GM10248 (cell line): Measurements from ENCODE around the gene SLC8A3.

Experiments
- CTCF ChIA-PET: fragments of 300-600 bp; sonication (Branson Sonifier 250); formaldehyde crosslinking; extraction: SDS; loops from one replicate; lab custom pipeline; 2021; ENCODE audit warnings: antibody characterized with exemption; lab: Yijun Ruan, JAX
- POLR2A ChIA-PET: fragments of 350-650 bp; sonication (Branson Sonifier 250); formaldehyde crosslinking; extraction: SDS; loops from one replicate; lab custom pipeline; 2020; ENCODE audit warnings: antibody characterized with exemption; lab: Yijun Ruan, JAX
- DNase-seq: peaks from one replicate; pipeline ENCODE4 v3.0.0; 2012; ENCODE audit errors: extremely low spot score
- CTCF ChIP-seq: IDR thresholded peaks from 2 replicates; pipeline ENCODE4 v1.5.1; 2012; ENCODE audit warnings: mild to moderate bottlenecking, low read depth; ENCODE audit errors: extremely low read depth, missing control alignments, control extremely low read depth

The SLC8A3 gene

GRCh38 chr14:70116278-70116677 lies 72.5 kb downstream of the SLC8A3 start:
- no peak for DNase-seq
- ChIA-PET CTCF (no interaction called here), POLR2A (no interaction called here)
- TF ChIP-seq CTCF, result no peak

DNA sequence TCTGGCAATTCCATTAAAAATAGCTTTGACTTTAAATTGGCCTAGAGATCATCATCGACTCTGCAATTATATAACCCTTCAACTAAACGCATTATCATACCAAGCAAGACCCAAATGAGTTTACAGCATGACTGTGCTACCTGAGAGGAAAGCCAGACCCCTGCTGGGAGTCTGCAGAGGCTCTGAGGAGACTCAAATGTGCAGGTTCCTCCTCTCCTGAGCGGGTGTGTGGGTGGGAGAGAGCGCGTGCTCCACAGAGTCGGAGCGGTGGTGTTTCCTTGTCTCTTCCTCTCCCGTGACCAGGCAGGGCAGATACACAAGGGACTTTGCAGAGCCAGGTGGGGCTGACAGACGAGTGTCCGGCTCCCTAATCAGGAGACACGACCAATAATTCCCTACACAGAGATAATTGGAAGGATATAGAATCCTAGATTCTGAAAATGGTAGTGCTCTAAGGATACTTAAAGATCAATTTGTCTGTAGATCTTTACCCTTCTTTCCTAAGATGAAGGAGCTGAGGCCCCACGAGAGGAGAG lies 74.1 kb downstream of the SLC8A3 start:
- no peak for DNase-seq
- ChIA-PET POLR2A (no interaction called here), CTCF (no interaction called here)
- no peak for TF ChIP-seq CTCF

DNA sequence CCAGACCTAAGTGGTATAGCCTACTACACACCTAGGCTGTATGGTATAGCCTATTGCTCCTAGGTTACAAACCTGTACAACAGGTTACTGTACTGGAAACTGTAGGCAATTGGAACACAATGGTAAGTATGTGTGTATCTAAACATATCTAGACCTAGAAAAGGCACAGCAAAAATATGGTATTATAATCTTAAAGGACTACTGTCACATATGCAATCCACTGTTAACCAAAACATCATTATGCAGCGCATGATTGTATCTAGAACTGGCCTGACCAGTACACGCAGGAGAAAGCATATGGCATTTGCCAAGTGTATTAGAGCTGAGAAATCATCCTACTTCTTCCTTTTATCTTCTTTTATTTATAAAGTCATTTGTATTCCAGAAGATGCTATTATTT lies 75.5 kb downstream of the SLC8A3 start:
- CTCF ChIA-PET, result interaction anchor here (0.8 kb wide), 1 partner anchor 28 kb away, joined by 3 read pairs; no protein-coding TSS in a partner anchor
- no peak for DNase-seq
- no peak for TF ChIP-seq CTCF
- POLR2A ChIA-PET, result no interaction called here

GRCh38 chr14:70108419-70108818 lies 80.3 kb downstream of the SLC8A3 start:
- no peak for DNase-seq
- ChIA-PET POLR2A (no interaction called here), CTCF (interaction anchor here (1.2 kb wide), 1 partner anchor 9 kb away, joined by 3 read pairs; no protein-coding TSS in a partner anchor)
- TF ChIP-seq CTCF, result no peak

DNA sequence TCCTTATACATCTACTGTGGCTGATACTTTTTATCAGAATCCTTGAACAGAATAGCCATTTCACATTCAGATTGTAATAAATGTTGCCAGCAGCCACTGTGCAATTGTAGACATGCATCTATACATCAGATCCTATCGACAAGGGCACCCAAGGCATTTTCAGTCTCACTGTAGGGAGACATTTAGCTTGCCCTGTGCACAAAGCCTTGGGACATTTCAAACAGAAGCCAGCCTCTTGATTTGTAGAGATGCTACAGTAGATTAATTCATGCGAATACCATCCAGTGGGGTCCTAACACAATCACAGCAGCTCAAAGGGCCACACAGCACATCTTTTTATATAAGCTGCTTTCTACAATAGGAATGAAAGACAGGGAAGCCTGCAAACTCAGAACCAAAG lies 81.4 kb downstream of the SLC8A3 start:
- ChIA-PET CTCF (no interaction called here), POLR2A (no interaction called here)
- TF ChIP-seq CTCF, result no peak
- DNase-seq, result no peak

- no peak for TF ChIP-seq CTCF
- CTCF ChIA-PET, result interaction anchor here (1.6 kb wide), 1 partner anchor 13 kb away, joined by 4 read pairs; no protein-coding TSS in a partner anchor
- POLR2A ChIA-PET, result no interaction called here
- no peak for DNase-seq
Observed at GRCh38 chr14:70100071-70100470, 88.7 kb downstream of the SLC8A3 start.
